Panc1 (cell line): ENCODE results near the gene BSND.

ENCODE experiments used
- POLR2AphosphoS5 ChIP-seq: IDR thresholded peaks from 2 replicates; pipeline ENCODE4 v1.6.1; 2012; ENCODE audit warnings: mild to moderate bottlenecking, low read depth, low read length, moderate library complexity
- REST ChIP-seq, 2 experiments: IDR thresholded peaks; 2 replicates each; pipeline ENCODE4 v1.6.1; 2011 to 2012; ENCODE audit warnings: low read depth in 2 of 2, control low read depth in 1 of 2, low read length in 1 of 2, mild to moderate bottlenecking in 1 of 2, moderate library complexity in 1 of 2; ENCODE audit not compliant: insufficient read depth in 1 of 2
- TF ChIP-seq, protein P1 (sequence below): fragments of 450-650 bp; IDR thresholded peaks from 2 replicates; pipeline ENCODE4 v1.5.1; 2017; ENCODE audit warnings: mild to moderate bottlenecking

GRCh38 chr1:54981466-54981865 lies 17.3 kb upstream of the BSND start:
- TF ChIP-seq, protein P1, sequence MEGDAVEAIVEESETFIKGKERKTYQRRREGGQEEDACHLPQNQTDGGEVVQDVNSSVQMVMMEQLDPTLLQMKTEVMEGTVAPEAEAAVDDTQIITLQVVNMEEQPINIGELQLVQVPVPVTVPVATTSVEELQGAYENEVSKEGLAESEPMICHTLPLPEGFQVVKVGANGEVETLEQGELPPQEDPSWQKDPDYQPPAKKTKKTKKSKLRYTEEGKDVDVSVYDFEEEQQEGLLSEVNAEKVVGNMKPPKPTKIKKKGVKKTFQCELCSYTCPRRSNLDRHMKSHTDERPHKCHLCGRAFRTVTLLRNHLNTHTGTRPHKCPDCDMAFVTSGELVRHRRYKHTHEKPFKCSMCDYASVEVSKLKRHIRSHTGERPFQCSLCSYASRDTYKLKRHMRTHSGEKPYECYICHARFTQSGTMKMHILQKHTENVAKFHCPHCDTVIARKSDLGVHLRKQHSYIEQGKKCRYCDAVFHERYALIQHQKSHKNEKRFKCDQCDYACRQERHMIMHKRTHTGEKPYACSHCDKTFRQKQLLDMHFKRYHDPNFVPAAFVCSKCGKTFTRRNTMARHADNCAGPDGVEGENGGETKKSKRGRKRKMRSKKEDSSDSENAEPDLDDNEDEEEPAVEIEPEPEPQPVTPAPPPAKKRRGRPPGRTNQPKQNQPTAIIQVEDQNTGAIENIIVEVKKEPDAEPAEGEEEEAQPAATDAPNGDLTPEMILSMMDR, result no peak
- TF ChIP-seq REST (IDR thresholded peaks at IDR 0.05; ENCODE audit: insufficient read depth in 1 of 2, low read depth in 2 of 2, low read length in 1 of 2), result no peak
- no peak for TF ChIP-seq POLR2AphosphoS5
